Activated CD8-positive, alpha-beta memory T cell treated with anti-CD3 and anti-CD28 coated beads for 48 hours (primary cell): Measurements from ENCODE around the gene HADHB.
"Not testable (repeated sequence)": the region's sequence is repeated elsewhere in the genome, so short reads cannot be mapped to it uniquely, and the experiment has no call there.

ENCODE experiments used
- DNase-seq, 3 experiments: peaks; one replicate each; pipeline ENCODE4 v3.0.0-alpha.2; 2020; ENCODE audit warnings: low read depth in 2 of 3, low spot score in 2 of 3

The HADHB gene

GRCh38 chr2:26292646-26293045 is 47.9 kb downstream of the HADHB start:
- no peak for DNase-seq

DNA sequence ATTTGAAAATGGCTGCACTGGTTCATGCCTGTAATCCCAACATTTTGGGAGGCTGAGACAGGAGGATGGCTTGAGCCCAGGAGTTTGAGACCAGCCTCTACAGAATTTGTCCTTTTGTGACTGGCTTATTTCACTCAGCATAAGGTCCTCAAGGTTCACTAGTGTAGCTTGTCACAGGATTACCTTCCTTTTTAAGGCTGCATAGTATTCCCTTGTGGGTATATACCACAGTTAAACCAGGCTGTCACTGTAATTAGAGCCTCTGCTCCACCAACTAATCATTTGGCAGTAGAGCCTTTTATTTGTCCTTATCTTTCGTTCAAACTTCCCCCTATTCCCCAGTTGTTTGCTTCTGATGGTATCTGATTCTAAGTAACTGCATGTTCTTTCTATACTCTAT is 50.8 kb downstream of the HADHB start:
- no peak for DNase-seq

DNA sequence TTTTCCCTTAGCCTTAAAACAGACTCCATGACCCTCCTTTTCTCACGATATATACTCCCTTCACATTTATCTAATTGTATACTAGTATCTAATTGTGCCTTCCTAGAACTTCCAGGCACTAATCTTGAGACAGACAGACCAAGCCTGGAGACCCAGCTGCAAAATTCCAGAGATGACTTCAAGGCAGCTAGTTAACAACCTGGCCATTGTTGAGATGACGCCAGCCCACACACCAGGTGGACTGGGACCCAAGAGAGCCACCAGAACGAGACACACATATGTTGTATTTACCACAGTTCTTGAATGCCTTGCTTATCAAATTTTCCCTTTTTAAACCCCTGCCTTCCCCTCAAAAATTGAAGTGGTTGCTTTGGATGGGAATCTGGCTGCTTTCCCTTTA is 52.3 kb downstream of the HADHB start:
- DNase-seq, result no peak

DNA sequence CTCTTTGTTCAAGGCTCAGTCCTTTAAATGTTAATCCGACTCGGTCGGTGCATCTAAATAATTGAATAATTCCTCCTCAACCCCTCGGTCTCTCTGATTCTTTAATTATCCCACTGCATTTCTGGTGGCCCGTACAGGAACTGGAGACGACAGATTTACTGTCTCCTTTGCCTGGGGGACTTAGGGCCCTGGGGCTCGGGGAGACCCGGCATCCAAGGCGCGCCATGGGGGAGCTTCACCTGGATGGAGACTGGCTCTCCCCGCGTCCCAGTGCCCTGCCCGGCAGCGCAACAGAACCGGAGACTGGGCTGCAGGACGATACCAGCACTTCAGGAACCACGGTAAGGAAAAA is 53.5 kb downstream of the HADHB start:
- DNase-seq, result no peak

- DNase-seq, result peak in 2 of 3 experiments; percentile 25 to 31
Observed at GRCh38 chr2:26298638-26299393, 54.1 kb downstream of the HADHB start.

DNA sequence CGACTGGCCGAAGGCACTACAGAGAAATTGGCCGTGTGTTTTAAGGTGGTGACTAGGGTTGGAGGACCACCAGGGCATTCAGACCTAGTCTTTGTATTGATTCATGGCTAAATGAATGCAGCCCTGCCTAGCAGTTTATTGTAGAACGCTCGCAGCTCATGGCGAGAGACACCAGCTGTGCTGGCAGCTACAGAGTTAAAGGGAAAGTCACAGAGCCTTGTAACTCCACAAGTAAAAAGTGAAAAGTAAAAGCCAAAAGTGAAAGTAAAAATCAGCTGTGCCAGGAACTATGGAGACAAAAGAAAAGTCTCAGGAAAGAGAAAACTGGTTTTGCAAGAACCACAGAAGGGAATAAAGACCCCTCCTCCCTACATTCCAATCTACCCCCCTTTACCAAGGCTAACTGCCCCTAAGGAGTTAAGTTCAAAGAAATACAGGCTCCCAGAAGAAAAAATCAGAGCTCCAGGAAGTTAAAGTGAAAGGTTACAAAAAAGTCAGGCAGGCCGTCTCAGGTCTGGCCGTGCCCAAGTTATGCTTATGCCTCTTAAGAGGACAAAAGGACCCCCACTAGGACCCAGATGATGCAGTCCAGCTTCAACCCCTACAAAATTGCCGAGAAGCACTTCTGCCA is 54.8 kb downstream of the HADHB start:
- no peak for DNase-seq

DNA sequence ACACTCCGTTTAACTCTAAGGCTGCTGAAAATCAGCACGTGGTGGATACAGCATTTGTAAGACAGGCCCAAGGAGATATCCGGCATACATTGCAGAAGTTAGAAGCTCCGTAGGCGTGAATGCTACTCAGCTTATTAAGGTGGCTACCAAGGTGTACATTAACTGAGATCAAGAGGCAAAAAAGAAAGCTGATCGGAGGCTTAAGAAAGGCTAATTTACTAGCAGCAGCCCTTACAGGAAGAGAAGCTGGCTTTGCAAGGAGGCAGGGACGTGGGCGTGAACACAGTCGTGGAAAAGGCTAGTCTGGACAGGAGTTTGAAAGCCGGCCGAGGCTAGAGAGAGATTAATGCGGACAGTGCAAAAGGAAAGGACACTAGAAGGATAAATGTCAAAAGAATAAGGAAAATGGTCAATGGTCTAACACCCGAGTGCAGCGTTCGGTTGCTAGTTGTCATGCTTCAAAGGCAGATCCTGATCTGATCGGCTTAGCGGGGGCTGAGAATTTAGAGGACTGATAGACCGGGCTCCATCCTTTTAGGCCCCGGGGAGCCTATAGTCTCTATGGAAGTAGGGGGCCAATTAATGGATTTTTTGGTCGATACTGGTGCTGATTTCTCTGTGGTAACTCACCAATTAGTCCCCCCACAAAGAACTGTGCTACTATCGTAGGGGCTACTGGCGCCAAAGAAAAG is 55.6 kb downstream of the HADHB start:
- DNase-seq, result no peak

DNA sequence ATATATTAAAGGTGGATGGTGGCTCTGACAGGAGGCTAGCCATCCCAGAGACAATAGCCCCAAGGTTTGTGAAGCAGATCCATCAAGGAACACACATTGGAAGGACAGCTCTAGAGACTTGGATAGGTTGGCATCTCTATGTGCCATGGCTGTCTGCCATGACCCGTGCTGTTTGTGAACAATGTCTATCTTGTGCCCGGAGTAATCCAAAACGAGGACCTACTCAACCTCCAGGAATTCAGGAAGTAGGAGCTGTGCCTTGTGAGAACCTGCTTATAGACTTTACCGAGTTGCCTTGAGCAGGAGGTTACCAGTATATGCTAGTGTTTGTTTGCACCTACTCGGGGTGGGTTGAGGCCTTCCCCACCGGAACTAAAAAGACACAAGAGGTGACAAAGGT is 58.1 kb downstream of the HADHB start:
- no peak for DNase-seq

DNA sequence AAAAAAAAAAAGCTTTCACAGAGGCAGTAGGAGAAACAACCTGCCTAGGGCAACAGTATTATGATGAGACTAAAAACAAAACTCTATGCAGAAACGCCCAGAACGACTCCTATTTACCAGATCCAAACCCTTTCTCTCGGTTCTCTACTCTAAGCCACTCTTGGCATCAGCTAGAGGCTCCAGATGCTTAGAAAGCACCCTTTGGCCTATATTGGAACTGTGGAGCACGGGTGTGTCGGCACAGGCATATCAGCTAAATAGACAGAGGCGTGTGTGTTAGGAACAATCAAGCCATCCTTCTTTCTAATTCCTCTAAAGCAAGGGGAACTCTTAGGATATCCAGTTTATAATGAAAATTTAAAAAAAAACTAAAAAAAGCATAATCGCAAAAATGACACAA is 60.4 kb downstream of the HADHB start:
- DNase-seq, result not testable (repeated sequence)

GRCh38 chr2:26305540-26305939 is 60.8 kb downstream of the HADHB start:
- DNase-seq, result no peak

DNA sequence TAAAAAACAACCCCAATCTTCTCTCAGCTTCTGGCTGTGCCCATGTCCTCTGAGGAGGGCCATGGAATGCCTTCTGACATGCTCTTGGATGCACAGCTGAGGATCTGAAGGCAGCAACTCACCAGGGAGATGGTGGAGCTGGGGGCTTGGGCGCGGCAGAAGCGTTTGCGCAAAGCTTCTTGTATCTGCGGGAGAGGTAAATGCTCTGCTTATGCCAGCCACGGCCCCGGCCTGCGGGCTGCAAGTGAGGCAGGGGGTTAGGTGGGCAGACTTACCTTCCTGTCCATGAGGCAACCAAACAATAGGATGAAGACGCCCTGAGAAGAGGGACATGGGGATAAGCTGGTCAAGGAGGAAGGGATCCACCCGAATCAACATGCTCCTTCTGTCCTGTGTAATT is 65.2 kb downstream of the HADHB start:
- no peak for DNase-seq

GRCh38 chr2:26312471-26312870 is 67.7 kb downstream of the HADHB start:
- DNase-seq, result no peak

GRCh38 chr2:26313446-26313845 is 68.7 kb downstream of the HADHB start:
- no peak for DNase-seq

- no peak for DNase-seq
Observed at GRCh38 chr2:26314243-26314642, 69.5 kb downstream of the HADHB start.

DNA sequence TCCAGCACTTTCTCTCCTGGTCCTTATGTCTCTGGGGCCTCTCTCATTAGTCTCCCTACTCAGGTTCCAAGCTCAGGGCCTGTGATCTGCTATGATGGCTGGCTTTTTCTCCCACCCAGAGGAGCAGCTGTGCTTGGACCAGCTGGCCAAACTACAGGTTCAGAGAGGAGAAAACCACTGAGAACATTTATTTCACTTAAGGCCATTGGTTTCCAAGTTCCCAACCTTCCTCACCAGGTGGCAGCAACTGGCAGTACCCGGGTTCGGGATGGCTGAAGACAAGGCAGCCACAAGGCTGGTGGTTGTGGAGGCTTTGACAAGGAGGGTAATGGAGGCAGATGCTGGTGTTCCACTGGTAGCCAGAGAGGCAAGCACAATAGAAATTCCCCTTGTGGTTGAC is 71.3 kb downstream of the HADHB start:
- no peak for DNase-seq

- no peak for DNase-seq
Observed at GRCh38 chr2:26316845-26317244, 72.1 kb downstream of the HADHB start.

DNA sequence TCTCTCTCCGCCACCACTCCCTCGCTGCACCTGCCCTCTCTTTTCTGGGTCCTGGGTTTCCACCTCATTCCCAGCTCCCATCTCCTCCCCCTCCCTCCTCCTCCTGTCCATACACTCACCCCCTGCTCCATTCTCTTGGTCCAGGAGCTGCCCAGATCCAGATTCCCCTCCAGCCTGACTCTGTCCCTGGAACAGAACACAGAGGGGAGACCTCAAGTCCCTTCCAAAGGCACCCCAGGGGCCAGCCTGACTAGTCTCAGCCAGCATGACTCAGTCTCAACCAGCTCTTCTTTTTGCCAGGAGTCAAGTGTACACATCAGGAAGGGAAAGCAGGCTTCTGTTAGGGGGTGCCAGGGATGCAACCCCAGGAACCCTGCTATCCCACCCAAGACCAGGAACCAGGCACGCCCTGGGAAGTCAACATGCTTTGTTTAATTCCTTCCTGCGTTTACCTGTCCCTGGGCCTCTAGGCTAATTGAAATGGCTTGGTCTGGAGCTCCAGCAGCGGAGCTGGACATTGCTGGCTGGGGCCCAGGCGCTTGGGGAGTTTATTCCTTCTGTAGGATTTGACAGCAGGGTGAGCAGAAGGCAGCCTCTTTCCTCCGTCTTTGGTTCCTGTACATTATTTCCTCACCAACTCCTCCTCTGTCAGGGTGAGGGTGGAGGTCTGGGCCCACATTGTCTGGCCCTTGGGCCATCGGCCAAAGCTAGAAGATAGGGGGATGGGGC is 72.8 kb downstream of the HADHB start:
- DNase-seq, result no peak

DNA sequence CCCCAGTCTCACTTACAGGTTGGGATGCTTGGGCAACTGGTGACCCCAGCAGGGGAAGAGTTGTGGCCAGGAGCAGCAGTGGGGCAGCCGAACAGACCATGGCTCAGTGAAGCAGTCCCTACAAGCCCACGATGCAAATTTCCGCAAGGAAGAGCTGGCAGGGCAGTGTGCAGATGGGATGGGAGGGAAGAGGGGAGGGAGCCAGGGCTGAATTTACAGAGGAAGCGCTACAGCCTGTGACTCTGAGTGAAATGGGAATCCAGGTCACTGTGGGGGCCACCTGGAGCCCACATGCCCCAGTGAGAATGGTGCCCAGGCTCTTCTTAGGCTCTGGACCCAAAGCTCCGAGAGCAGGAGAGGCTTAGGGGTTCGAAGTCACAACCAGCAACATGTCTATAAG is 74.2 kb downstream of the HADHB start:
- DNase-seq, result no peak

GRCh38 chr2:26324479-26324878 is 79.7 kb downstream of the HADHB start:
- not testable (repeated sequence) for DNase-seq

- no peak for DNase-seq
Observed at GRCh38 chr2:26324903-26325302, 80.2 kb downstream of the HADHB start.

DNA sequence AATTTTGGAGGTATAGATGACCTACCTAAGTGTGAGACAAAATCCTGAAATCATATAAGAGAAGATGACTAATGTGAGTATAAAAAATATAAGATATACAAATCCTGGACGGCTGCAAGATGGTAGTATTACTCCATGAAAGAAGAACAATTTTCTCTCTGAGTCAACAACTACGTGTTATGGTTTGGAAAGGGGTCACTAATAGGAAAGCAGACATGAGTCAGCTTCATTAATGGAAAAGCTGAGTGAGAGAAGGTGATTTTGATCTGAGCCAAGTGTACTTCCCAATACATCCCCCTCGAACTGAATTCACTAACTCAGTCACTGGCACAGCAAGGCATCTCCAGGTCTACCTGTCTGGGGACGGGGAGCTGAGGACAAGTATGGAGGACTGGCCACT is 81.1 kb downstream of the HADHB start:
- DNase-seq, result no peak

DNA sequence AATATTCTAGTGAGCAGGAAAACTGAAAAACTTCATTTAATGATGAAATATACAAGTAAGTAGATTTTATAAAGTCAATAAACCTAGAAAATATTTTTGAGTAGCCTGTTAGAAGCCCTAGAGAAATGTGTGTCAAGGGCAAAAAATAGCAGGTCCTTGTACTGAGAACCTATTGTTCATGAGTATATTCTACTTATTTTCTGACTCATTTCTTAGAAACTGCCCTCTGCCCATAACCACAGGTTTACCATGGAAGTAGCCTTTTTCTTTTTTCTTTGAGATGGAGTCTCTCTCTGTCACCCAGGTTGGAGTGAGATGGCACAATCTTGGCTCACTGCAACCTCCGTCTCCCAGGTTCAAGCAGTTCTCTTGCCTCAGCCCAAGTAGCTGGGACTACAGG is 81.8 kb downstream of the HADHB start:
- no peak for DNase-seq
